Activated naive CD8-positive, alpha-beta T cell treated with anti-CD3 and anti-CD28 coated beads, Interleukin-2, amount 10 ng/mL, durations not matched to agents 7 days and 5 days (primary cell): ENCODE results near the gene RALGPS2. TPM values are rescaled to one million over a fixed set of nuclear protein-coding genes. Genes with fewer than 3 reads are reported as not detected.

ENCODE experiments used
- ATAC-seq: fragments of 150-1000 bp; cut with Tn5 transposase; one replicate; pipeline ENCODE4 v1.10.0; 2021; ENCODE audit warnings: low read depth, moderate library complexity
- POLR2A ChIA-PET: fragments of 350-600 bp; sonication (Branson Sonifier 250); formaldehyde crosslinking; loops from one replicate; lab custom pipeline; 2021; ENCODE audit warnings: antibody characterized with exemption; lab: Charles Lee
- DNase-seq: peaks from one replicate; pipeline ENCODE4 v3.0.0; 2021
- H3K27ac Mint-ChIP-seq: one replicate; pipeline ENCODE4 v1.8.0; 2022; ENCODE audit warnings: mild to moderate bottlenecking, mixed read lengths
- H3K27me3 Mint-ChIP-seq: one replicate; pipeline ENCODE4 v1.8.0; 2022; ENCODE audit warnings: mild to moderate bottlenecking, moderate library complexity, mixed read lengths
- H3K36me3 Mint-ChIP-seq: one replicate; pipeline ENCODE4 v1.8.0; 2021; ENCODE audit warnings: mild to moderate bottlenecking, mixed read lengths
- H3K4me1 Mint-ChIP-seq: one replicate; pipeline ENCODE4 v1.8.0; 2021; ENCODE audit warnings: mixed read lengths
- H3K4me3 Mint-ChIP-seq: one replicate; pipeline ENCODE4 v1.8.0; 2022; ENCODE audit warnings: mild to moderate bottlenecking, moderate library complexity, mixed read lengths
- H3K9me3 Mint-ChIP-seq: one replicate; pipeline ENCODE4 v1.8.0; 2021; ENCODE audit warnings: mixed read lengths
- total RNA-seq, 2 experiments: library from RNA; stranded (reverse); gene quantifications; one replicate each; pipeline ENCODE4 v1.2.3, GENCODE V29; 2021

Gene RALGPS2
- total RNA-seq, 2 experiments from 2014 or later: 6.2 to 8.2 TPM

DNA sequence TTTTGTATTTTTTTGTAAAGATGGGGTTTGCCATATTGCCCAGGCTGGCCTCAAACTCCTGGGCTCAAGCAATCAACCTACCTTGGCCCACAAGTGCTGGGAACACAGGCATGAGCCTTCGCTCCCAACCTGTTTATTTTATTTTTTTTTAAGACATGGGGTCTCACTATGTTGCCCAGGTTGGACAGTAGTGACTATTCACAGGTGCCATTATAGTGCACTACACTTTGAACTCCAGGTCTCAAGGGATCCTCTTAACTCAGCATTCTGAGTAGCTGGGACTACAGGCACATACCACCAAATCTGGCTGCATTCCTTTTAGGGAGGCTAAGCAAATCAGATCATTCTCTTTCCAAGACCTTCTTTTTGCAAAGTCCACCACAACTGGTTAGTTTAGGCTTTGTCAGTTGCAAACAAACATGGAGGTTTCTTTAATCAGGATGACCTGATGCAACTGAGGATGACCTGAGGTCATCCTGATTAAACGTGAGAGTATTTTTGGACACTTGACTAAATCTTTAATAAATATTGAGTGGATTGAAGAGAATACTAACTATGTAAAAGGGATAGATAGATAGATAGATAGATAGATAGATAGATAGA, 30.0 kb upstream of the RALGPS2 start:
- ATAC-seq (no peak), DNase-seq (no peak)
- POLR2A ChIA-PET: no interaction called here
- no peaks in the 10 kb centered on the region for H3K4me1 Mint-ChIP-seq
- H3K27me3 Mint-ChIP-seq: no peaks in the 10 kb centered on the region
- H3K9me3 Mint-ChIP-seq: no peaks in the 10 kb centered on the region
- H3K27ac Mint-ChIP-seq: no peak overlapping the region
- H3K4me3 Mint-ChIP-seq: no peak overlapping the region
- H3K36me3 Mint-ChIP-seq: no peaks in the 10 kb centered on the region

DNA sequence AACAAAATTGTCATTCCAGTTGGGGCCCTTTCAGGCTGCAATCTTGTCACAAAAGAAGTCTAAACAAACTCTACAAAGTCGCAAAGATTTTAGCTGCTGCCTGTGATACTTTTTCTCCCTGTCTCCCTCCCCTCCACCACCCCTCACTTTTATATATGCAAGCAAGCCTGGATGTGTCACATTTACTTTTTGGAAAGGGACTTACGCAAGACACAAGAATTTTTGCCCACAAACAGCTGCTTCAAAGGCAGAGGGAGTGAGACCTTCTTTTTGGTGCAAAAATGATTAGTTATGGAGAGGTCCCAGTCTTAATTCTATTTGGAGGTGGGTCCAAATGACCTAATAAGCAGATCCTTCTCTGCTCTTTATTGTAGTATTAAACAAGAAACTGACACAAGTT, 22.9 kb upstream of the RALGPS2 start:
- DNase-seq: no peak
- POLR2A ChIA-PET: no interaction called here
- Mint-ChIP-seq H3K27ac (no peak overlapping the region), H3K36me3 (no peaks in the 10 kb centered on the region), H3K4me1 (no peaks in the 10 kb centered on the region), H3K4me3 (no peak overlapping the region), H3K9me3 (no peaks in the 10 kb centered on the region), H3K27me3 (peaks cover 13% of the 10 kb centered on the region)
- no peak for ATAC-seq

DNA sequence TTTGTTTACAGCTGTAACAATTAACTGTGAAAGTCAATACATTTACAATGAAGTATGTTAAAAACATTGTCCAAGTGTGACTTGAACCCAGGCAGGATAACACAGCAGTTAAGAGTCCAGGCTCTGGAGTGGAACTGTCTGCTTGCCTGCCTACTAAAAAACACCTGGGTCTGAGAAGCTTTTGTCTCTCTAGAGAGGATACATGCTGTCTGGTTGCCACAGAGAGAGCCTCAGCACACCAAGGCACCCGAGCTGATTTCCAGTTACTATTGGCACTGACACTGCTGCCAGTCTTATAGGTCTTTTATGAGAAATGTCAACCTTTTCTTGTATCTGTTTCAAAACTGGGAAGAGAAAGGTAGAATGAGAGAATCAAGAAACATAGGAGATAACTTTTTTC, 20.2 kb upstream of the RALGPS2 start:
- Mint-ChIP-seq H3K4me3 (no peak overlapping the region), H3K27ac (no peak overlapping the region), H3K4me1 (no peaks in the 10 kb centered on the region), H3K36me3 (no peaks in the 10 kb centered on the region), H3K27me3 (peaks cover 14% of the 10 kb centered on the region), H3K9me3 (no peaks in the 10 kb centered on the region)
- POLR2A ChIA-PET: no interaction called here
- no peak for ATAC-seq
- DNase-seq: no peak

DNA sequence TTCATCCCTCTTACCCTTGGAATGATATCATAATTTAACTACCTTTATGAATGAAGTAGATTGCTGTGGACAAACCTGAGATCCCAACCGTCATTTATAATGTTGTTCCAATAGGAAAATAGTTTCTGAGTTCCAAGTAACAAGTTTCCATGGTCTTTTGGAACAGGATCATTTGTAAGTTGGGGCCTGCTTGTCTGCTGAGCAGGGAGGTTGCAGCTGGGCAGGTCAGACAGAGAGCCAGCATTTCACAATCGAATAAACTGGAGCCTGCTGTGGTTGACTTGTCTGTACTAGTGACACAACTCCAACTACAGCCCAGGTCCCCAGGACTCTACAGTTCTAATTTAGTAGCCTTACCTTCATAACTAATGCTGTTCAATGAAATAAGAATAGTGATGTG, 18.6 kb upstream of the RALGPS2 start:
- no peak overlapping the region for H3K27ac Mint-ChIP-seq

DNA sequence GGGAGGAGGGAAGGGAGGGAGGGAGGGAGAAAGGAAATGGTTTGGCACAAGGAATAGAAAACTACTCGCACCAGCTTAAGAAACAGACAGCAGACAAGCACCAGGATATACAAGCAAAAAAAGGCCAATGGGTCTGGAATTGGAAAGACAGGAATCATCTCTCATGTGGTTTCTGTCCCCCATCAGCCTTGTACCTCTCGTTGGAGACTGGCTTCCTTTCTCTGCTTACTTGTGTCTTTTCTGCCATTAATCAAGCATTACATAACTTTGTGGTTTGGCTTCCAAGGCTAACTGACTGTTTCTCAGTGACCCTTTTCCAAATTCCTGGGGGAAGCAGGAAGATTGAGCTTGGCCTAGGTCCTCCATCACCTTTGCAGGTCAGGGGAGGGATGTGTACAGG, 11.8 kb upstream of the RALGPS2 start:
- DNase-seq: no peak
- Mint-ChIP-seq H3K36me3 (no peaks in the 10 kb centered on the region), H3K9me3 (no peaks in the 10 kb centered on the region), H3K4me3 (no peak overlapping the region), H3K4me1 (no peaks in the 10 kb centered on the region), H3K27me3 (peaks cover 22% of the 10 kb centered on the region), H3K27ac (no peak overlapping the region)
- no peak for ATAC-seq
- POLR2A ChIA-PET: interaction anchor here (0.8 kb wide), 1 partner anchor 60 kb away, joined by 4 read pairs; no protein-coding TSS in a partner anchor

More for the DNA sequence above, 18.6 kb upstream of the RALGPS2 start:
- ATAC-seq (no peak), DNase-seq (no peak)
- no peaks in the 10 kb centered on the region for H3K36me3 Mint-ChIP-seq
- no peak overlapping the region for H3K4me3 Mint-ChIP-seq
- POLR2A ChIA-PET: no interaction called here
- no peaks in the 10 kb centered on the region for H3K9me3 Mint-ChIP-seq
- H3K27me3 Mint-ChIP-seq: peaks cover 23% of the 10 kb centered on the region
- no peaks in the 10 kb centered on the region for H3K4me1 Mint-ChIP-seq

DNA sequence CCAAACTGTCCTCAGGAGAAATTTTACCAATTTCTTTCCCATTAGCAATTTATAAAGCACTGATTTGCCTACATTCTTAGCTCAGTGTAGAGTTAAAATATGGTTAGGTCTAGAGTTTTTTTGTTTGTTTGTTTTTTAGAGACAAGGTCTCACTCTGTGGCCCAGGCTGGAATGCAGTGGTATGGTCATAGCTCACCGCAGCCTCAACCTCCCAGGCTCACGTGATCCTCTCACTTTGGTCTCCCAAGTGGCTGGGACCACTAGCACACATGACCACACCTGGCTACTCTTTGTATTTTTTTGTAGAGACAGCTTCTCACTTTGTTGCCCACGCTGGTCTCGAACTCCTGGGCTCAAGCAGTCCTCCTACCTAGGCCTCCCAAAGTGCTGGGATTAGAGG, 10.6 kb upstream of the RALGPS2 start:
- Mint-ChIP-seq H3K4me1 (no peaks in the 10 kb centered on the region), H3K9me3 (no peaks in the 10 kb centered on the region), H3K4me3 (no peak overlapping the region), H3K27me3 (peaks cover 25% of the 10 kb centered on the region), H3K27ac (no peak overlapping the region), H3K36me3 (no peaks in the 10 kb centered on the region)
- POLR2A ChIA-PET: no interaction called here
- ATAC-seq (no peak), DNase-seq (no peak)

DNA sequence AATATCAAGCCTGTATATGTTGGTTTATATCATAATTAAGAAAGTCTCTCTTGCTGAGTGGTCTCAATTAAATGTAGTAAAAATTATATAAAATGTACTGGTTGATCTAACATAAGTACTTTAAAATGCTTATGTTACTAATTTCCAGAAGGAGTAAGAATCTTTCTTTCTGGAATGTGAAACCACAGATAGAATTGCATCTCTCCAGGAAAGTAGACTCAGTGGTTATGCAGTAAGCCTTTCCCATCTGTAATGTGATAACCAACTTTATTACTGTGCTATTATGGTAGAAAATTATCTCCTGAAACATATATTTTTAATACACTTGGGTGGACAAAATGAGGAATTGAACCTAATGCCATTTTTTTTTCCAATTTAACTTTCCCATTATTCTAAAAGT, 8.9 kb upstream of the RALGPS2 start:
- no peak for DNase-seq
- Mint-ChIP-seq H3K4me1 (no peaks in the 10 kb centered on the region), H3K27me3 (peaks cover 20% of the 10 kb centered on the region), H3K4me3 (no peak overlapping the region), H3K27ac (no peak overlapping the region), H3K36me3 (no peaks in the 10 kb centered on the region), H3K9me3 (no peaks in the 10 kb centered on the region)
- ATAC-seq: no peak
- POLR2A ChIA-PET: no interaction called here

DNA sequence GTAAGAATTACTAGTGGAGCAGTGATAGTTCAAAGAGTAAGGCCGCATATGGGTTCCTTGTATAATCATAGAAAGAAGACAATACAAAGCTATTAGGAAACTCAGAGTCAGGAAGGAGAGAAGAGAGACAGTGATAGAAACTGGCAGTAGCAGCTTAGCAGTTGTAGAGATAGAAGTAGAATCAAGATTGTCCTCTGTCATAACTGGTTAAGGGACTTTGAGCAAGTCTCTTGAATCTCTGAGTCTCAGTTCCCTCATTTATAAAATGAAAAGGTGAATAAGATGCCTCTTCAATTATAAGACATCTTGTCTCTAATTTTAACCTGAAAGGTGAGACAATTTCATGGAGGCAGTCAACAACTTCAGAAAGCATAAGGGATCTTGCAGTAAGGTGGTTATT, 6.5 kb upstream of the RALGPS2 start:
- POLR2A ChIA-PET: no interaction called here
- H3K27ac Mint-ChIP-seq: peak overlapping the region; percentile 28
- no peaks in the 10 kb centered on the region for H3K4me1 Mint-ChIP-seq
- H3K27me3 Mint-ChIP-seq: peaks cover 16% of the 10 kb centered on the region
- ATAC-seq (no peak), DNase-seq (no peak)
- H3K36me3 Mint-ChIP-seq: no peaks in the 10 kb centered on the region
- no peak overlapping the region for H3K4me3 Mint-ChIP-seq
- H3K9me3 Mint-ChIP-seq: no peaks in the 10 kb centered on the region

DNA sequence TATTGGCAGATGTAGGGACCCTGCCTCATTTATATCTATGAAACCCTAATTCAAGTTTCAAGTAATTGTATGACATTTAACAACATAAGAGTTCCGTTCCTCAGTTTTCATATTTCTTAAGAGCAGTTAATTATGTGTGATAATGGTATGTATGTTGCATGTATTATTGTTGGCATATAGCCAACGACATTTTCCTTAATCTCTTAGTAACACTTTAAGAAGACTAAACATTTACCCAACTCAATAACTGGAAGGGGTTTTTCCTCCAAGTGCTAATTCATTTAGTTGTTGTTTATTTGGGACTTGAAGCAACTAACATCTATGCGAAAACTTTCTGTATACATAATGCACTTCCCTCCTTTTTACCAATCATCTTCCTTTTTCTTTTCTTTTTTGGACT, 1.5 kb upstream of the RALGPS2 start:
- no peak for DNase-seq
- H3K4me1 Mint-ChIP-seq: peaks cover 11% of the 10 kb centered on the region
- no peak for ATAC-seq
- POLR2A ChIA-PET: no interaction called here
- peaks cover 9% of the 10 kb centered on the region for H3K27me3 Mint-ChIP-seq
- H3K4me3 Mint-ChIP-seq: no peak overlapping the region
- H3K27ac Mint-ChIP-seq: no peak overlapping the region
- H3K36me3 Mint-ChIP-seq: no peaks in the 10 kb centered on the region
- no peaks in the 10 kb centered on the region for H3K9me3 Mint-ChIP-seq

DNA sequence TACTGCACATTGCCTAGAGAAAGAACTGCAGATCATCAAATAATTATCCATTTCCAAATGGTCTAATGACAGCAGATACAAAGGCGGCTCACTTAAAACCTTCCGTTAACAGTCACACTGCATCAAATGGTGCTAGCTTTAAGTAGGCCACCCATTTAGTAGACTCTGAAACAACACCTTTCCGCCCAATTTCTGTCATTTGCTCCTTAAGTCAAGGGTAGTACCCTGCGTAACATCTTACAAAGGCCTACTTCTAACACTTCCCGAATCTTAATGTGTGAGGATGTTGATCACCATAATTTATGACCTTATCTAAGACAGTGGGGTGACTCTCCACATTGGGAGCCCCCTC, 692 bp upstream of the RALGPS2 start:
- Mint-ChIP-seq H3K36me3 (no peaks in the 10 kb centered on the region), H3K27ac (peak overlapping the region; percentile 76), H3K27me3 (peaks cover 6% of the 10 kb centered on the region), H3K4me1 (peaks cover 11% of the 10 kb centered on the region), H3K4me3 (peak overlapping the region; percentile 80), H3K9me3 (no peaks in the 10 kb centered on the region)
- POLR2A ChIA-PET: no interaction called here
- no peak for ATAC-seq
- DNase-seq: no peak

DNA sequence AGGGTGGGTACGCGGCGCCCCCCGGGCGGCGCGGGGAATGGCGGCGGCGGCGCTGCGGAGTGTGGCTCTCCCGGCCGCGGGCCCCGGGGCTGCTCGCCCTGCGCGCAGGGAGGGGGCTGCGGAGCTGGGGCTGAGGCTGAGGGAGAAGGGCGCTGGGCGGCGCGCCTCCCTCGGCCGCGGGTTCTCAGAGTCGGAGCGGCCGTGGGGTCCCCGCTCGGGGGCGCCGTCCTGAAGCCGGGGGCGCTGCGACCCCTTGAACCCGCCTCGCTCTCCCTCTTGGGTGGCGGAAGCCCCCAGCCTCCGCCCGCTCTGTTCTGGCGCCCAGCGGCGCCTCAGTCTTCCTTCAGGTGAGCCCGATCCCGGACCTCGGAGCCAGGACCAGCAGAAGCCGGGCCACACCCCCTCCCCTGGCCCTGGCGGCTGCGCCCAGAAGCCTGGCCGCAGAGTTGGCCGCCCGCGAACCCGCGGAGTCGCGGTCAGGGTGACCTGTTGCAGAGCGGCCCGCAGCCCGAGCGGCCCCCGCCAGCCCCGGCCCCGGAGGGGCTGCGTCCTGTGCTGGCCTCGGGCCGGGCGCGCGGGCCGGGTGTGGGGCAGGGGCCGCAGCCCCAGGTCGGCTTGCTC, 532 bp downstream of the RALGPS2 start:
- DNase-seq: peak; percentile 65
- no peaks in the 10 kb centered on the region for H3K36me3 Mint-ChIP-seq
- peak; percentile 53 for ATAC-seq
- POLR2A ChIA-PET: interaction anchor here (0.9 kb wide), 1 partner anchor 183 kb away, joined by 3 read pairs; no protein-coding TSS in a partner anchor
- peaks cover 11% of the 10 kb centered on the region for H3K4me1 Mint-ChIP-seq
- H3K27me3 Mint-ChIP-seq: peaks cover 5% of the 10 kb centered on the region
- no peak overlapping the region for H3K27ac Mint-ChIP-seq
- no peaks in the 10 kb centered on the region for H3K9me3 Mint-ChIP-seq
- peak overlapping the region; percentile 86 for H3K4me3 Mint-ChIP-seq

DNA sequence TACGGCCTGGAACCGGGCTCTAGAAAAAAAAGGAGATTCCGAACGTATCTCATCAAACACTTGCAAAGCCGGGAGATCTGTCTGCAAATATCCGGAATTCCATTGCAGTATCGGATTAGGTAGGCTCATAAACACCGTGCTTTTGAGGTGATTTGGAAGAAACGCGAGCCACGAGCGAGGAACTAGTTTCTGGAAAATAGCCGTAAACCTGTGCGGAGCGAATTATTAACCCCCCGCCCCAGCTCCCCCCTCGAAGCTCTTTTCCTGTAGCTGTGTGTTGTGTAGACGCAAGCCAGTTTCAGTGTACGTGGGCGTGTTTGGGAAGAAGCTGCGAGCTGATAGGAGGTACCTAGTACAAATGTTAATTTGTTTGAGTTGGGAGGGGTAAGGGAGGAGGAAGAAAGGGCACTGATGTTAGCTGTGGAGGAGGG, 1.1 kb downstream of the RALGPS2 start:
- DNase-seq: no peak
- Mint-ChIP-seq H3K27me3 (peaks cover 5% of the 10 kb centered on the region), H3K4me3 (peak overlapping the region; percentile 86), H3K9me3 (no peaks in the 10 kb centered on the region), H3K36me3 (no peaks in the 10 kb centered on the region), H3K27ac (peak overlapping the region; percentile 67), H3K4me1 (peaks cover 11% of the 10 kb centered on the region)
- POLR2A ChIA-PET: no interaction called here
- ATAC-seq: peak; percentile 85

DNA sequence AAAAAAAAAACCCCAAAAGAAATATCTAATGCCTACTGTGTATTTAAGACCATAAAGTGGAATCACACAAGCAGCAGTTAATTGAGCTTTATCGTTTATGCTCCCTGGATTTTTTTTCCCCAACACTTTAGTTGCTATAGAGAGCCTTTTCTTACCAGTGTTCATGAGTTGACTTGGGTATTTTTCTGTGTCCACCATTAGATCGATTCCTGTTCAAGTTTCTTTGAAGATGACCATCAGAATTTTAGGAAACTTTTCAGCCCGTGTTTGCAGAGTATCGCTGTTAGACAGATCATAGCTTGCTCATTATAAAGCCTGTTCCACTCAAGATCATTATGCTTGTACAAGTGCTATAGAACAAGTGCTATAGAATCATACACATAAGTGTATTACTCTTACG, 1.5 kb downstream of the RALGPS2 start:
- peak overlapping the region; percentile 2 for H3K27ac Mint-ChIP-seq
- H3K4me3 Mint-ChIP-seq: peak overlapping the region; percentile 86
- H3K27me3 Mint-ChIP-seq: peaks cover 5% of the 10 kb centered on the region
- POLR2A ChIA-PET: no interaction called here
- ATAC-seq: no peak
- H3K36me3 Mint-ChIP-seq: no peaks in the 10 kb centered on the region
- H3K4me1 Mint-ChIP-seq: peaks cover 11% of the 10 kb centered on the region
- H3K9me3 Mint-ChIP-seq: no peaks in the 10 kb centered on the region
- no peak for DNase-seq
